Bronchial epithelial cell (primary cell): Measurements from ENCODE around the gene DENND1A. TPM values are rescaled to one million over a fixed set of nuclear protein-coding genes. Genes with fewer than 3 reads are reported as not detected.

Source experiments
- DNase-seq: peaks from one replicate; pipeline ENCODE4 v3.0.0-alpha.2; 2010; ENCODE audit warnings: low read depth
- FAIRE-seq: peaks from 2 replicates; lab custom pipeline; 2011; peaks lifted over from hg19 to GRCh38; lab: Jason Lieb, UNC
- H3K27me3 ChIP-seq: 2 replicates; pipeline ENCODE4 v1.5.1; 2011; ENCODE audit warnings: low read length; ENCODE audit not compliant: control insufficient read depth, insufficient read depth
- H3K36me3 ChIP-seq: 2 replicates; pipeline ENCODE4 v1.5.1; 2011; ENCODE audit warnings: low read length; ENCODE audit not compliant: control insufficient read depth, insufficient read depth
- H3K4me3 ChIP-seq: 2 replicates; pipeline ENCODE4 v1.5.1; 2011; ENCODE audit warnings: mild to moderate bottlenecking, low read depth, low read length, control low read depth
- CTCF ChIP-seq: IDR thresholded peaks from 2 replicates; pipeline ENCODE4 v1.5.1; 2011; ENCODE audit warnings: mild to moderate bottlenecking, moderate library complexity, low read length, control low read depth, inconsistent platforms; ENCODE audit not compliant: insufficient read depth, severe bottlenecking
- total RNA-seq: library from RNA; depleted of rRNA; stranded (reverse); fragments of >200 nt; gene quantifications from 2 replicates; pipeline ENCODE4 v1.2.1, GENCODE V29; 2014

DENND1A gene
- total RNA-seq, 1 donor from 2014 or later: 6.1 TPM

GRCh38 chr9:123438821-123439220, 491.1 kb downstream of the DENND1A start:
- no peak for TF ChIP-seq CTCF
- FAIRE-seq (no peak), DNase-seq (no peak)
- no peaks in the 10 kb centered on the region for H3K27me3 ChIP-seq
- H3K4me3 ChIP-seq: no peak overlapping the region
- peaks cover 1% of the 10 kb centered on the region for H3K36me3 ChIP-seq

GRCh38 chr9:123438321-123438720, 491.6 kb downstream of the DENND1A start:
- TF ChIP-seq CTCF: no peak
- H3K27me3 ChIP-seq: no peaks in the 10 kb centered on the region
- H3K36me3 ChIP-seq: peaks cover 1% of the 10 kb centered on the region
- no peak overlapping the region for H3K4me3 ChIP-seq
- no peak for FAIRE-seq
- no peak for DNase-seq

- peaks cover 1% of the 10 kb centered on the region for H3K36me3 ChIP-seq
- no peak for TF ChIP-seq CTCF
- no peak for FAIRE-seq
- no peaks in the 10 kb centered on the region for H3K27me3 ChIP-seq
- H3K4me3 ChIP-seq: no peak overlapping the region
- DNase-seq: no peak
These were observed 492.7 kb downstream of the DENND1A start for GRCh38 chr9:123437201-123437600.

- H3K27me3 ChIP-seq: no peaks in the 10 kb centered on the region
- H3K4me3 ChIP-seq: no peak overlapping the region
- no peak for FAIRE-seq
- DNase-seq: no peak
- TF ChIP-seq CTCF: no peak
- H3K36me3 ChIP-seq: peaks cover 1% of the 10 kb centered on the region
These were observed 494.5 kb downstream of the DENND1A start for GRCh38 chr9:123435471-123435870.

- H3K36me3 ChIP-seq: peaks cover 1% of the 10 kb centered on the region
- H3K27me3 ChIP-seq: no peaks in the 10 kb centered on the region
- no peak for TF ChIP-seq CTCF
- no peak overlapping the region for H3K4me3 ChIP-seq
- DNase-seq (no peak), FAIRE-seq (no peak)
These were observed 495.2 kb downstream of the DENND1A start for GRCh38 chr9:123434619-123435240.
